CD4-positive, alpha-beta T cell treated with Interleukin-15 for 1 hour (primary cell): Measurements from ENCODE around the gene ELFN2.
"Not testable (repeated sequence)": the region's sequence is repeated elsewhere in the genome, so short reads cannot be mapped to it uniquely, and the experiment has no call there.

Experiments
- DNase-seq: peaks from one replicate; pipeline ENCODE4 v3.0.0-alpha.2; 2020

ELFN2 gene, protein sequence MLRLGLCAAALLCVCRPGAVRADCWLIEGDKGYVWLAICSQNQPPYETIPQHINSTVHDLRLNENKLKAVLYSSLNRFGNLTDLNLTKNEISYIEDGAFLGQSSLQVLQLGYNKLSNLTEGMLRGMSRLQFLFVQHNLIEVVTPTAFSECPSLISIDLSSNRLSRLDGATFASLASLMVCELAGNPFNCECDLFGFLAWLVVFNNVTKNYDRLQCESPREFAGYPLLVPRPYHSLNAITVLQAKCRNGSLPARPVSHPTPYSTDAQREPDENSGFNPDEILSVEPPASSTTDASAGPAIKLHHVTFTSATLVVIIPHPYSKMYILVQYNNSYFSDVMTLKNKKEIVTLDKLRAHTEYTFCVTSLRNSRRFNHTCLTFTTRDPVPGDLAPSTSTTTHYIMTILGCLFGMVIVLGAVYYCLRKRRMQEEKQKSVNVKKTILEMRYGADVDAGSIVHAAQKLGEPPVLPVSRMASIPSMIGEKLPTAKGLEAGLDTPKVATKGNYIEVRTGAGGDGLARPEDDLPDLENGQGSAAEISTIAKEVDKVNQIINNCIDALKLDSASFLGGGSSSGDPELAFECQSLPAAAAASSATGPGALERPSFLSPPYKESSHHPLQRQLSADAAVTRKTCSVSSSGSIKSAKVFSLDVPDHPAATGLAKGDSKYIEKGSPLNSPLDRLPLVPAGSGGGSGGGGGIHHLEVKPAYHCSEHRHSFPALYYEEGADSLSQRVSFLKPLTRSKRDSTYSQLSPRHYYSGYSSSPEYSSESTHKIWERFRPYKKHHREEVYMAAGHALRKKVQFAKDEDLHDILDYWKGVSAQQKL

DNA sequence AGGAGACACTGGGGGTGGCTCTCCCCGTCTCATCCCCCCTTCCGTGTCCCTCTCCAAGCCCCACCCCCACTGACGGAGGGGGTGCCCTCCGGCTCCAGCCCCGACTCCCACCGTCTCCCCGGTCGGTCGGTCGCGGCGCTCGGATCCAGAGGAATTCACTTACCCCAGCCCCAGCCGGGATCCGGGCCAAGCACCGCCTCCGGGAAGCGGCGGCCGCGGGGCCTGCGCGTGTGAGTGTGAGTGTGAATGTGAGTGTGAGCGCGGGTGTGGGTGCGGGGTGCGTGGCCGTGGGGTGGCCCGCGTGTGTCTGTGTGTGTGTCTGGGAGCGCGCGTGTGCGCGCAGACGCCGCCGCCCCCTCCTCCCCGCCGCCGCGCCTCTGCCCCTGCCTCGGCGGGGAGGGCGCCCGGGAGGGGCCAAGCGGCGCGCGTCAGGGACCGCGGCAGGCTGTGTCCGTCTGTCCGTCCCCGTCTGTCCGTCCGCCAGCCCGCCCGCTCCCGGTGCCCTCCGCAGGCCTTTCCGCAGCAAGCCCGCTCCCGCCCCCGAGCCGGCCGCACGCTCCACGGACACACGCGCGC is at the start of gene ELFN2:
Gene ELFN2 (minus strand): TSS at position 345 of the 576 bp plus-strand sequence. CDS start 51,945 bp downstream, outside the sequence.
- no peak for DNase-seq

DNA sequence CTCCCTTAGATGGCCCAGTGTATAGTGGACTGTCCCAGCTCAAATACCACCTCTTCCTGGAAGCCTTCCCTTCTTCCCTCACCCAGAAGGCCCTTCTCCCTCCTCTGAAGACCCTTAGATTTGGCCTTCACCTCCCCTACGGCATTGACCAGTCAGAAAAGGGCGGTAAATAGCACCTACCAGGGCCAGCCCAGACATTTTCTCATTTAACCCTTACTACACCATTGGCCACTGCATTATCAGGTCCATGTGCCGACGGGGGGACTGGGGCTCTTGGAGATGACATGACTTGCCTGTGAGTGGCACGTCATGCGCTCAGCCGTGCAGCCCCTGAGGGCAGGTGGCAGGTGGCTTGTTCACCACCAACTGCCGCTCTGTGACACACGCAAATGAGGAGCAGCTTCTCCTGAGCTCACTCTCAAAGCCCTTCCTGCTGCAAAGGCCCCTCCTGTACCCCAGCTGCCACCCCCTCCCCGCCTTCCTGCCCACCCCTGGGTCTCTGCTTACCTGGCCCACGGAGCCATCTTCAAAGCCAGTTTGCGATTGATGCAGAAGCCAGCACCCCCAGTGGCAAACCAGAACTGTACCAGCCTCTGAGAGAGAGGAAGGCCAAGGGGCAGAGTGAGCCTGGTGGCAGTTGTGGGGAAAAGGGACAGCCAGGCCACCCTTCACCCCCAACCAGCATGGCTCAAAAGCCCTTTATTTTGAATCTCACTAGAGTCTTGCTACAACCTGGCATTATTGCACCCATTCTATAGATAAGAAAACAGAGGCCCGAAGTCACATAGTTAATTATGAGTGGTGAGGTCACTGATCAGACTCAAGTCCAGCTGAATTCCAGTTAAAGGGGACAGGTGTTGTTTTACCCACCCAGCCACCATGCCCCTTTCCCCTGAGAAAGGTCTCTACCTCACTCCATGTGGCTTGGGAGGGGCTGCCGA is 49.4 kb upstream of the ELFN2 start:
- DNase-seq = no peak

DNA sequence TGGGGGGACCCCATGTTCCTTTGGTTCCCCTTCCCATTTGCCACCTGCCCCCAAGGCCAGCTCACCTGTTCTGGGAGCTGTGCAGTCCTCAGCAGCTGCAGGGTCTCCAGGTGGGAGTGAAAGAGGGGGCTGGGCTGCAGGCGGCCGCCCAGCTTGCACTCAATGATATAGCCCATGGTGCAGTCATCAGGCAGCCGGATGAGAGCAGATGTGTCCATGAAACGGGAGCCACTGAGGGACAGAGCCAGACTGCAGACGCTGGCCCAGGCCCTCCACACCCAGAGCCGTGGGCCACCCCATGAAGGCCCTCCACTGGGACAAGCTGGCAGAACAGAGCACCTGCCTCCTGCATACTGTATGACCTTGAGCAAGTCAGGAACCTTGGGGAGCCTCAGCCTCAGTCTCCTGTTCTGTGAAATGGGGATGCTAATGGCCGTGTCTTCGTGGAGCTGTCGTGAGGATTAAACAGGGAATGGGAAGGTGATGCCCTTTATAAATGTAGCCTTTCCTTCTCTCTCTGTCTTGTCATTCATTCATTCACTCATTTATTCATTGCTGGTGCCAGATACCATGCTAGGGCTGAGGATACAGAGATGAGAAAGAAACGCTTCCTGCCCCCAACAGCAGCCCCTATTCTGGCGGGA is 47.3 kb upstream of the ELFN2 start:
- no peak for DNase-seq

DNA sequence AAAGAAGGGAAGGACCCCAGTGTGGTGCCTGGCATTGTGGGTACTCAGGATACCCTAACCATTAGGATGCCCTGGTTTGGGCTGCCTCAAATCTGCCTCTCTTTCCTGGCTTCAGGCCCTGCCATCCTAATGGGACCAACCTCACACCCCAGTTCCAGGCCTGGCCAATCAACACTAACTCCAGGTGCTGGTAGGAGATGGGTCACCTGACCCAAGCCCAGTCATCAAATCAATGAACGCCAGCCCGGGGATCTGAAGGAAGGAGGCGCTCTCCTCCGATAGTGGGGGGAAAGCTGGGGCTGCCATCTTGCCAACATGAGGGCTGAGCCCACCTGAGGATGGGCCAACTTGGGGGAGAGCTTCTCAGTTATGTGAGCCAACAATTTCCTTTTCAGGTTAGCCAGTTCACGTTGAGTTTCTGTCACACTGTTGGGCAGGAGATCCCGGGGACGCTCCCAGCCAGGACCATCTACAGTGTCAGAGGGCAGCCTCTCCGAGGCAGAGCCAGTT is 46.2 kb upstream of the ELFN2 start:
- no peak for DNase-seq

DNA sequence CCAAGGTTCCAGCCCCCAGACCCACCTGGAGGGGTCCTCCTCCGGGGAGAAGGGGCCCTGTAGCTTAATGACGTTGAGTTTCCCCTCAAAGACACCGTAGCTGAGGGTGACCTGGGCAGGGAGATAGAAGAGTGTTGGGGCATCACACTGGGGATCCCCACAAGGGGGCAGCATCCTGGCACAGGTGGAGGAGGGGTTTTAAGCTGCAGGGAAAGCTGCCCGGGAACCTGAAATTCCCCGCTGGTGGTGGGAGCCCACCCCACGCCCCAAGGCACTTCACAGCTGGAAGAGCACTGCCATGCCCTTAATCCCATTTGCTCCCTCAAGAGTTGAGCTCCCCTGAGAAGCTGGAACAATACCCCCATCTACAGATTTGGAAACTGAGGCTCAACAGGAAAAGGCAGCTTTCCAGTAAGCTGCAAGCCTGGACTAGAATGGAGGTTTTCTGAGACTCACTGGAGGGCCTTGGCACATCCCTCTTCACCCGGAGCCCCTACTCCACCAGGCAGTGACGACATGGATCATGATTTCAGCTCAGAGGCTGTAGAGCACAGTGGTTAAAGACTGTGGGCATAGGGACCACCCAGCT is 45.2 kb upstream of the ELFN2 start:
- DNase-seq = peak; percentile 38

DNA sequence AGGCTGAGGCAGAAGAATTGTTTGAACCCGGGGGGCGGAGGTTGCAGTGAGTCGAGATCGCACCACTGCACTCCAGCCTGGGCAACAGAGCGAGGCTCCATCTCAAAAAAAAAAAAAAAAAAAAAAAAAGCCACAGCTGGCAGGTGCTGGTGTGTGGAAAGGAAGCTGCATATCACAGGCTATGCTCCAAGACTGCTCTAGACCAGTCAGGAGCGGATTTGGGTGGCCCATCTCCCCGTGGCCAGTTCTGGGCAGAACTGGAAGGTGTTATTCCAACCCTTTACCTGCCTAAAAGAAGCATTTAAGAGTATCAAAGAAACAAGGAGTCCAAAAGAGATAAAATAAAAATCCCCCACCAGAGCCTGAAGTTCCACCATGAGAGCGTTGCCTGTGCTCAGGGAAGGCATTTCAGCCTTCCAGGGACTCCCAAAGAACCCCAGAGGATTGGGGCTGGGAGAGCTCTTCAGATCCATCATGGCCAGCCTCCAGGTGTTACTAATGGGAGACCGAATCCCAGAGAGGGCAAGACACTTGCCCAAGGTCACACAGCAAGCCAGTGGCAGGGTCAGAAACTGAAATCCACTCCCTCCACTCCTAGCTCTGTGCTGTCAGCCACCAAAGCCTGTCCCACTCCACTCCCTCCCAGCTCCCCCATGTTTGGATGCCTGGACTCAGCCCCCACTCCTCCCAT is 44.6 kb upstream of the ELFN2 start:
- DNase-seq = no peak

DNA sequence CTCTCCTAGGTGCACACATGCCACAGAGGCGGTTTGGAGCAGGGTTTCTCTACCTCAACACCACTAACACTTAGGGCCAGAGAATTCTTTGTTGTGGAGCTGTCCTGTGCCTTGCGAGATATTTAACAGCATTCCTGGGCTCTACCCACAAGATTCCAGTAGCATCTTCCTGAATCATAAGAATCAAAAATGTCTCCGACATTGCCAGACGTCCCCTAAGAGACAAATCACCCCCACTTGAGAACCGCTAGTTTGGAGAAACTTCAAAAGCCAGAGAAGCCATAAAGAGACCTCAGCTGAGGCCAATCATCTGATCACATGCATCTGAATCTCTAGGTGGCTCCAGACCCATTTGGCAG is 42.8 kb upstream of the ELFN2 start:
- no peak for DNase-seq

DNA sequence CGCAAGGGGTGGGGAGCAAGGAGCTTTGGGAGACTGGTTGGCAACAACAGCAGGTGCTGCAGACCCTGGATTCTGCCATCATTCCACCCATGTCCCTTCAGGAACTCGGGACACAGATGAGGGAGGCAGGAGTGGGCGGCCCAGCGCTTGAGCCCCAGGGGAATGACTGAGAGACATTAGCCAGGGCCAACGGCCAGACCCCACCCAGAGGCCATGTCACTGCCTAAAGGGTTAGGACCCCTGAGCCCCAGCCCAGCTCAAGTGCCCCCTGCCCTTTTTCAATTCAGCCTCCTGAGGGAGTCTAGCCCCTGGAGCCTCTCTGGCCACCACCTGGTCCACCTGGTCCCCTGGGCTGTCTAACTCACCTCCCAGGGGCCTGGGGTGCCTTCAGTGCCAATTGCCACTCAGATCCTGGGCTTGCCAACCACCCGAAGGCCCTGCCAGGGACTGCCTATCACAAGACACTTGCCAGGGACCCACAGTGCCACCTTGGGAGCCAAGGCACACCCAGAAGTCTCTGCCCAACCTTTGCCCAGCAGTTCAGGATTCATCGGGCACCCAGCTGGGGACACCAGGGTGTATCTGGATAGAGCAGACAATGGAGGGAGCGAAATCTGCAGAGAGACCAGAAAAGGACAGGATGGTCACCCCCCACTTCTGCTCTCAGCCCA is 42.3 kb upstream of the ELFN2 start:
- no peak for DNase-seq

DNA sequence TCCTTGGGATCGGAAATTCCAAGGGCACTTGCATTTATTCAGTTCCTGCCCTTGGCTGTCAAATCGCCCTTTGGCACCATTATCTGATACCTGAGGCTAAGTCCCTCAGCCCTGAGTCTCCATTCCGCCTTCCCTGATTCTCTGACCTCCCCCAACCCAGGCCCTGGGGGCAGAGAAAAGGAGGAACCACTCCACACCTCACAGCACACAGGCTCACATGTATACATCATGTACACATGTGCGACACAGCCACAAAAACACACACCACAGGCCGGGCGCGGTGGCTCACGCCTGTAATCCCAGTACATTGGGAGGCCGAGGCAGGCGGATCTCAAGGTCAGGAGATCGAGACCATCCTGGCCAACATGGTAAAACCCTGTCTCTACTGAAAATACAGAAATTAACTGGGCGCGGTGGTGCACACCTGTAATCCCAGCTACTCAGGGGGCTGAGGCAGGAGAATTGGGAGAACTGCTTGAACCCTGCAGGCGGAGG is 41.0 kb upstream of the ELFN2 start:
- DNase-seq = not testable (repeated sequence)

DNA sequence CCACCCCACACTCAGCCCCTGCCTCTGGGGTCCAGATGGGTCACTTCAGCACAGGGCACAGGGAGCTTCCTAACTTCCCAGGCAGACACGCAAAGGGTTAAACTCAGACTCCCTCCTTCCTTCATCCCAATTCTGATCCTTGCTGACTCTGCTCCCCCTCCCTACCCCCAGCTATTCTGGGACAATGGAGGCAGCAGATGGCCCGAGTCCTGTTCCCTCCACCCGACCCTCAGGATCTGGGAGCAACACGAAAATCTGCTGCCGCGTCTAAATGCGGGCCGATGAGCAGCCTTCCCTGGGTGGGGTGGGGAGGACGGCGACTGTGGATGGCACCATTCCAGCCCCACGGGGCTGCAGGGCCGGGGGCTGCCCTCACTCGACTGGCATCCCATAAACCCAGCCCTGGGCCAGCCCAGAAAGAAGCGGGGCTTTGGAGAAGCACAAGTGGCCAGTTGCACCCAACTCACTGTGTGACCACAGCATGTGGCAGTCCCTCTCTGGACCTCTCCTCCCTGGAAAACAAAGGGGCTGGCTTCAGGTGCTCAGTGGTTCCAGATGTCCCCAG is 40.2 kb upstream of the ELFN2 start:
- no peak for DNase-seq

DNA sequence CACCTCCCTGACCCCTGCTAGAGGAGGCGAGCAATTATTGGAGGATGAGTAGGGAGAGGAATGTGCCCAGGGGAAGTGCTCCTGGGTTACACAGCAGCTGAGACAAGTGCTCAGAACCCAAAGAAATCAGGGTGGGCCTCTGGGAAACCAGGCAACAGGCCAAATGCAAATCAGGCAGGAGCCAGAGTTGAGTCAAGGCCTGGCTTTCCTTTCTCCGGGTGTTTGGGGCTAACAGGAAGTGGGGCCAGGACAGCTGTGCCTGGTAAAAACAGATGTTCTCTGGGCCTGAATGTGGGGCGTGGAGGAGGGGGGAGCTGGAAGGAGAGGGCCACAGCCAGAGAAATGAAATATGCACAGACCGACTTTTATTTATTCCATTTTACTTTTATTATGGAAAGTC is 36.9 kb upstream of the ELFN2 start:
- DNase-seq = no peak

DNA sequence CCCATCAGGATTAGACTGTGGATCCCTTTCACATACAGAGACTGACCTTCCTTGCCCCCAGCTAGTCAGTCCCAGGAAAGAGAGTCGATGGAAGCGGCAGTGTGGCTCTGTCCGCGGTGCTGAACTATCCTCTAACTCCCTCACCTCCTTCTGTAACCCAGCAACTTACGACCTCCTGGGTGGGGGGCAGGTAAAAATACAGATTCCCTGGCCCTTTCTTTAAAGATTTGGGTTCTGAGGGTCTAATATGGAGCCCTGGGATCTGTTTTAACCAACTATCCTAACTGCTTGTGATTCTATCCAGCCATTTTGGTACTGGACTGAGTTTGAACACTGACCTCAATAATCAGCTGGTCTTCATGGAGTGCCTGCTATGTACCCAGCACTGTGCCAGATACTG is 35.7 kb upstream of the ELFN2 start:
- DNase-seq = no peak

DNA sequence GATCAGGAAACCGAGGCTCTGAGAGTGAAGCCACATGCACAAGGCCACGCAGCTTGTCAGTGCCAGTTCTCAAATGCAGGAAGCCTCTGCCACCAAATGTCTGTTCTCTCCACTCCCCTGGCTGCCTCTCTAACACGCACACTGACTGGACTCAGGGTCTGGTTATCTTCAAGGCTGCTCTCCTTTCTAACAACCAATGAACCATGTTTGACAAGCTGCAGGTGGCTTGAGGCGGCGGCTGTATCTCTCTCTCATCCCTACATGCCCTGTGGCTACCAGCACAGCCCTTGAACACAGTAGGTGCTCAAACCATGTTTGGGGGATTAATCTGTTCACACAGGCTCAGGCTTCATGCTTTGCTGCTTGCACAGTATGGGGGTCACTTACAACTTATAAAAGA is 35.2 kb upstream of the ELFN2 start:
- no peak for DNase-seq

DNA sequence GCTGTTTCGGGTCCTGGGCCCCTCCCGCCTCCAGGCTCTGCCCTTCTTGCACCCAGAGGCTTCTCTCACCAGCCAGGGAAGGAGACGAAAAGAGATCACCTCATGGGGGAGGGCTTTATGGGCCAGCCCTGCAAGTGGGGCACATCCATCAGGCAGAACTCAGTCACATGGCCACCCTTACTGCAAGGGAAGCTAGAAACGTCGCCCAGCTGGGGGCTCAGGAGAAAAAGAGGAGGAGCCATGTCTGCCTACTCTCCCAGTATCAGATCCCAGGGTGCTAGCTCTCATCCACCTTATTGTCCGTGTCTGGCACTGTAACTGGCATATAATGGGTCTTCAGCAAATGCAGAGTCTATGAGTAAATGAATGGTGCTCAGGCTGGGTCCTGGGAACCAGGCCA is 34.7 kb upstream of the ELFN2 start:
- no peak for DNase-seq

DNA sequence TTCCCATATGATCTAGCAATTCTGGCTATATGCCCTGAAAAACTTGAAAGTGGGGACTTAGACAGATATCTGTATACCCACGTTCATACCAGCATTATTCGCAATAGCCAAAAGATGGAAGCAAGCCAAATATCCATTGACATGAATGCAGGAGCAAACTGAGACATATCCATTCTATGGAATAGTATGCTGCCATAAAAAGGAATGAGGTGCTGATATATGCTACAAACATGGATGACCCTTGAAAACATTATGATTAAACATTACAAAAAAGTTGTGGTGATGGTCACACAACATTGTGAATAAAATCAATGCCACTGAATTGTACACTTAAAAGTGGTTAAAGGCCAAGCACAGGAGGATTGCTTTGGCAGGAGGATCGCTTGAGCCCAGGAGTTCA is 33.4 kb upstream of the ELFN2 start:
- no peak for DNase-seq

DNA sequence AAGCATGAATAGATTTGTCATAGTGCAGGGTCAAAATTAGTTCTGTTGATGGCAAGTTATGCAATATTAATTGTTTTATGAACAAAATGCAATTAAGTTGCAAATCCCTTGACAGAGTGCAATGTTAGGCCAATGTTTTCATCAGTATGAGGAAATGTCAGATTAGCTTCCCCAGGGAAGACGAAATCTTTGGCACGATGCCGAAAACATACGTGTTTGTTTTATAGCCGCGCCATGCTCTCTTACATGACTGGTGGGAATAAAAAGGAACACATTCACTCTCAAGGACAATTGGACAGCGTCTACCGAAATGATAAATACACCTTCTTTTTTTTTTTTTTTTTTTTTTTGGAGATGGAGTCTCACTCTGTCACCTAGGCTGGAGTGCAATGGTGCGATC is 31.9 kb upstream of the ELFN2 start:
- no peak for DNase-seq

DNA sequence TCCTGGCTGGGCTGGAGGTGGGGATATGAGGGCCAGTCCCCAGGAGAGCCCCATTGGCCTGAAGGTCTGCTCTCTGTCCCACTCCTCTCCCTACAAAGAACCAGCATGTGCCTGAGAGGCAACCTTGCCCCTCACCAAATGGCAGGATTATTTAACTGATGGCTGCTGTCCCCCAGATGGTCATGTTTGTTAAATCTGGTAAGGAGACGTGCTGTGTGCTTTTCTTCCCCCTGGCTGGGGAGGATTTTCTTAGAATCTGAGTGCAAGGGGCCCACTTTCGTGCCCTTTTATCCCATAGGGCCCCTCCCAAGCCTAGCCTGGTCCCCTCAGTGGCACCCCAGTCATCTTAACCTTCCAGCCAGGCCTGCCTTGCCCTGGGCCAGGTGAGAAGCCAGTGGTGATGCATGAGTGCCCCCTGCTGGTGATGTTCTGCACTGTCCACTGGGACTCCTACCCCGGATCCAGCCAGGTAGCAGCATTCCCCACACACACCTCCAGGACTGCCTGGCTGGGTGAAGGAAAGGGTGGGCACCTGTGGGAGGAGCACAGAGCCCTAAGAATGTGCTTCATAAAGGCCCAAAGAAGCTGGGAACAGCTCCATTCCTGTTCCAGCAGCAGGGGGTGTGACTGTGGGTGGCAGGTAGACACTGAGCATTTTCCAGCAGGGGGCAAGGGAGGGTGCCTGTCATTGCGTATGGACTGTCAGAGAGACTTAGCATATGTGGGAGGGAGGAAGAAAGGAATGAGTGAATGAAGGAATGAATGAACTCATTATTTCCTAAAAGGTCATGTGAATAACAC is 30.0 kb upstream of the ELFN2 start:
- DNase-seq = peak; percentile 75

DNA sequence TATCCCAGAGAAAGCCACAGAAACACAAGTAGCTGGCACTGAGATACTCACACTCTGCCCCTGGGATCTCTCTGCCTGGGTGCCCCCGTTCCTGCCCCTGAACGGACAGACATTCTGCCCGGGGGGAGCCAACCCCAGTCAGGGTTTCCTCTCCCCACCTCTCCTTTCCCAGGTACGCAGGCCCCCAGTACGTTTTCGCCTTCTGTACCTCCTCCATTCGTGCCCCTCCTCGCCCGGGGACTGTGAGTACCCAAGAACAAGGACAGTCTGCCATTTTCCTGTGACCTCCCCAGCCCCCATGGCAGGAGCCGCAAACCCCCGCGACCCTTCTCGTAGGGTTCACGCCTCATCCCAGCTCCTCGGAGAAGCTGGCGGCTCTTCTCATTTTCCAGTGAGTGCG is 29.1 kb upstream of the ELFN2 start:
- DNase-seq = no peak

DNA sequence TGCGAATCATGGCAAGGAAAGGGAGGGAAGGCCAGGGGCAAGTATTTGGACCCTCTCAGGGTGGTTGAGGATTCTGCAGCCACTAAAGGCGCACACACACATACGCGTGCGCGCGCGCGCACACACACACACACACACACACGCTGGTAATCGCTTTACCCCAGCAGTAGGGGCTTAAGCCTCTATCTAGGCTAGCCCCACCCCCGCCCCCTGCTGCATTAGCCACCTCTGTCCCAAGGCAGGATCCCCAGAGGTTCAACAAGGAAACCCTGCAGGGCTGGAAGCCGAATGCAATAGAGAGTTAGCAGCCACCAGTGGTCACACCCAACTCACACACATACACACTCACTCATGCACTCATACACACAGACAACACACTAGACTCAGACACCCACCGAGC is 28.6 kb upstream of the ELFN2 start:
- no peak for DNase-seq
